ENCODE results near the gene RXRA. TPM values are rescaled to one million over a fixed set of nuclear protein-coding genes. Genes with fewer than 3 reads are reported as not detected.
A peak's percentile ranks its signal among the peaks of the same experiment; 100 is the strongest.

The RXRA gene
- total and polyA plus RNA-seq, 2 of the 13 experiments (the other 11 are each of a cell fraction or from before 2014, with no cell fraction given) = 18.9 to 29.2 TPM

DNA sequence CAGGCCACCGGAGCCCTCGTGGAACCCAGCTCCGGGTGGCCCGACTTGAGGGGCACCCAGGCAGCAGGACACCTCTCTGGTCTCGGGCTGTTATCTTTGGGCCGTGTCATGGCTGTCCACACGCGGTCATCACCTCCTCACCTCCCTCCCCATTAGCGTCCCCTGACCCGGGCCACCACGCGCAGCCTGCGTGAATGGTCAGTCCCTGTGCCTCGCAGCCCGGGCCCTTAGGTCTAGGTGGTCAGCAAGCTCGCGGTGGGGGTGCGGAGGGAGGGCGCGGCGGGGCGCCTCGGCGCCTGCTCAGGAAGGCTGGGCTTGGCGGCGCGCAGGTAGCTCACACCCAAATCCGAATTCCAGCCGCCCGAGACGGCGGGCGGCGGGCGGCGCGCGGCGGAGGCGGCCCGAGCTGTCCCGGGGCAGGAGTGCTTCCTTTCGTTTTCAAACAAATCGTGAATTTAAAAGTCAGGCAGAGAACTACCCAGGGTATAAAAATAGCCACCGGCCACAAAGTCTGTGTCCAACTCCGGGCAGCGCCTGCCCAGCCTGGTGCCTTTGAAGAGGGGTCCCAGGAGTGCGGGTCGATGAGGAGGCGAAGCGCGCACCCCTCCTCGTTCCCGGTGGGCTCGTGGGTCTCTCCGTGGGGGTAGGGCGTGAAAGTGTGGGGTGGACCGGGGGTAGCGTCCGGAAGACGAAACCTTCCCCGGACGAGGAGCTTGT is 1.0 kb upstream of the RXRA start (continued):
- TF ChIP-seq, protein P1, sequence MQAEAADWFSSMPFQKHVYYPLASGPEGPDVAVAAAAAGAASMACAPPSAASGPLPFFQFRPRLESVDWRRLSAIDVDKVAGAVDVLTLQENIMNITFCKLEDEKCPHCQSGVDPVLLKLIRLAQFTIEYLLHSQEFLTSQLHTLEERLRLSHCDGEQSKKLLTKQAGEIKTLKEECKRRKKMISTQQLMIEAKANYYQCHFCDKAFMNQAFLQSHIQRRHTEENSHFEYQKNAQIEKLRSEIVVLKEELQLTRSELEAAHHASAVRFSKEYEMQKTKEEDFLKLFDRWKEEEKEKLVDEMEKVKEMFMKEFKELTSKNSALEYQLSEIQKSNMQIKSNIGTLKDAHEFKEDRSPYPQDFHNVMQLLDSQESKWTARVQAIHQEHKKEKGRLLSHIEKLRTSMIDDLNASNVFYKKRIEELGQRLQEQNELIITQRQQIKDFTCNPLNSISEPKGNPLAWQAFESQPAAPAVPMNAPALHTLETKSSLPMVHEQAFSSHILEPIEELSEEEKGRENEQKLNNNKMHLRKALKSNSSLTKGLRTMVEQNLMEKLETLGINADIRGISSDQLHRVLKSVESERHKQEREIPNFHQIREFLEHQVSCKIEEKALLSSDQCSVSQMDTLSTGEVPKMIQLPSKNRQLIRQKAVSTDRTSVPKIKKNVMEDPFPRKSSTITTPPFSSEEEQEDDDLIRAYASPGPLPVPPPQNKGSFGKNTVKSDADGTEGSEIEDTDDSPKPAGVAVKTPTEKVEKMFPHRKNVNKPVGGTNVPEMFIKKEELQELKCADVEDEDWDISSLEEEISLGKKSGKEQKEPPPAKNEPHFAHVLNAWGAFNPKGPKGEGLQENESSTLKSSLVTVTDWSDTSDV (CRISPR knock-in tag; IDR thresholded peaks at IDR 0.05) = peak; percentile 47; the same call in 1 of the 2 replicates
- TF ChIP-seq LCORL (IDR thresholded peaks at IDR 0.05) = no peak
- TF ChIP-seq LCORL (CRISPR knock-in tag; IDR thresholded peaks at IDR 0.05) = peak; percentile 80
- TF ChIP-seq ADNP (CRISPR knock-in tag; IDR thresholded peaks at IDR 0.05) = no peak
- TF ChIP-seq, protein P2, sequence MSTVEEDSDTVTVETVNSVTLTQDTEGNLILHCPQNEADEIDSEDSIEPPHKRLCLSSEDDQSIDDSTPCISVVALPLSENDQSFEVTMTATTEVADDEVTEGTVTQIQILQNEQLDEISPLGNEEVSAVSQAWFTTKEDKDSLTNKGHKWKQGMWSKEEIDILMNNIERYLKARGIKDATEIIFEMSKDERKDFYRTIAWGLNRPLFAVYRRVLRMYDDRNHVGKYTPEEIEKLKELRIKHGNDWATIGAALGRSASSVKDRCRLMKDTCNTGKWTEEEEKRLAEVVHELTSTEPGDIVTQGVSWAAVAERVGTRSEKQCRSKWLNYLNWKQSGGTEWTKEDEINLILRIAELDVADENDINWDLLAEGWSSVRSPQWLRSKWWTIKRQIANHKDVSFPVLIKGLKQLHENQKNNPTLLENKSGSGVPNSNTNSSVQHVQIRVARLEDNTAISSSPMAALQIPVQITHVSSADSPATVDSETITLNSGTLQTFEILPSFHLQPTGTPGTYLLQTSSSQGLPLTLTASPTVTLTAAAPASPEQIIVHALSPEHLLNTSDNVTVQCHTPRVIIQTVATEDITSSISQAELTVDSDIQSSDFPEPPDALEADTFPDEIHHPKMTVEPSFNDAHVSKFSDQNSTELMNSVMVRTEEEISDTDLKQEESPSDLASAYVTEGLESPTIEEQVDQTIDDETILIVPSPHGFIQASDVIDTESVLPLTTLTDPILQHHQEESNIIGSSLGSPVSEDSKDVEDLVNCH (CRISPR knock-in tag; IDR thresholded peaks at IDR 0.05) = no peak
- no peak; the same call in 1 of the 2 replicates for TF ChIP-seq POLR2AphosphoS5 (IDR thresholded peaks at IDR 0.05; ENCODE audit: low read depth, low read length)
- peak; percentile 24; the same call in 1 of the 2 replicates for TF ChIP-seq MYC (CRISPR knock-in tag; IDR thresholded peaks at IDR 0.05; ENCODE audit: borderline replicate concordance)
- TF ChIP-seq, protein P3, sequence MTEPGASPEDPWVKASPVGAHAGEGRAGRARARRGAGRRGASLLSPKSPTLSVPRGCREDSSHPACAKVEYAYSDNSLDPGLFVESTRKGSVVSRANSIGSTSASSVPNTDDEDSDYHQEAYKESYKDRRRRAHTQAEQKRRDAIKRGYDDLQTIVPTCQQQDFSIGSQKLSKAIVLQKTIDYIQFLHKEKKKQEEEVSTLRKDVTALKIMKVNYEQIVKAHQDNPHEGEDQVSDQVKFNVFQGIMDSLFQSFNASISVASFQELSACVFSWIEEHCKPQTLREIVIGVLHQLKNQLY (CRISPR knock-in tag; IDR thresholded peaks at IDR 0.05) = peak; percentile 43; the same call in 1 of the 2 replicates
- TF ChIP-seq, protein P4, sequence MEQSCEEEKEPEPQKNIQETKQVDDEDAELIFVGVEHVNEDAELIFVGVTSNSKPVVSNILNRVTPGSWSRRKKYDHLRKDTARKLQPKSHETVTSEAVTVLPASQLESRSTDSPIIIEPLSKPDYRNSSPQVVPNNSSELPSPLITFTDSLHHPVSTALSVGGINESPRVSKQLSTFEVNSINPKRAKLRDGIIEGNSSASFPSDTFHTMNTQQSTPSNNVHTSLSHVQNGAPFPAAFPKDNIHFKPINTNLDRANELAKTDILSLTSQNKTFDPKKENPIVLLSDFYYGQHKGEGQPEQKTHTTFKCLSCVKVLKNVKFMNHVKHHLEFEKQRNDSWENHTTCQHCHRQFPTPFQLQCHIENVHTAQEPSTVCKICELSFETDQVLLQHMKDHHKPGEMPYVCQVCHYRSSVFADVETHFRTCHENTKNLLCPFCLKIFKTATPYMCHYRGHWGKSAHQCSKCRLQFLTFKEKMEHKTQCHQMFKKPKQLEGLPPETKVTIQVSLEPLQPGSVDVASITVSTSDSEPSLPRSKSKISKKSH (CRISPR knock-in tag; IDR thresholded peaks at IDR 0.05; ENCODE audit: borderline replicate concordance) = no peak
- TF ChIP-seq EHMT2 (IDR thresholded peaks at IDR 0.05; ENCODE audit: borderline replicate concordance, low read depth, low read length) = no peak
- TF ChIP-seq ZSCAN21 (CRISPR knock-in tag; IDR thresholded peaks at IDR 0.05; ENCODE audit: borderline replicate concordance) = no peak
- no peak for TF ChIP-seq ZNF660 (CRISPR knock-in tag; IDR thresholded peaks at IDR 0.05; ENCODE audit: borderline replicate concordance, low read depth)
- TF ChIP-seq THAP11 (CRISPR knock-in tag; IDR thresholded peaks at IDR 0.05) = peak; percentile 13; the same call in 1 of the 2 replicates
- 0 out of 2 replicates have a peak, but pooled peaks have one; percentile 40 for TF ChIP-seq ZSCAN29 (CRISPR knock-in tag; conservative IDR thresholded peaks at IDR 0.05)
- TF ChIP-seq, protein P5, sequence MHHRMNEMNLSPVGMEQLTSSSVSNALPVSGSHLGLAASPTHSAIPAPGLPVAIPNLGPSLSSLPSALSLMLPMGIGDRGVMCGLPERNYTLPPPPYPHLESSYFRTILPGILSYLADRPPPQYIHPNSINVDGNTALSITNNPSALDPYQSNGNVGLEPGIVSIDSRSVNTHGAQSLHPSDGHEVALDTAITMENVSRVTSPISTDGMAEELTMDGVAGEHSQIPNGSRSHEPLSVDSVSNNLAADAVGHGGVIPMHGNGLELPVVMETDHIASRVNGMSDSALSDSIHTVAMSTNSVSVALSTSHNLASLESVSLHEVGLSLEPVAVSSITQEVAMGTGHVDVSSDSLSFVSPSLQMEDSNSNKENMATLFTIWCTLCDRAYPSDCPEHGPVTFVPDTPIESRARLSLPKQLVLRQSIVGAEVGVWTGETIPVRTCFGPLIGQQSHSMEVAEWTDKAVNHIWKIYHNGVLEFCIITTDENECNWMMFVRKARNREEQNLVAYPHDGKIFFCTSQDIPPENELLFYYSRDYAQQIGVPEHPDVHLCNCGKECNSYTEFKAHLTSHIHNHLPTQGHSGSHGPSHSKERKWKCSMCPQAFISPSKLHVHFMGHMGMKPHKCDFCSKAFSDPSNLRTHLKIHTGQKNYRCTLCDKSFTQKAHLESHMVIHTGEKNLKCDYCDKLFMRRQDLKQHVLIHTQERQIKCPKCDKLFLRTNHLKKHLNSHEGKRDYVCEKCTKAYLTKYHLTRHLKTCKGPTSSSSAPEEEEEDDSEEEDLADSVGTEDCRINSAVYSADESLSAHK (CRISPR knock-in tag; IDR thresholded peaks at IDR 0.05; ENCODE audit: borderline replicate concordance) = no peak
- 0 out of 2 replicates have a peak, but pooled peaks have one; percentile 23 for TF ChIP-seq ZNF768 (CRISPR knock-in tag; IDR thresholded peaks at IDR 0.05)
- TF ChIP-seq SAFB2 (CRISPR knock-in tag; IDR thresholded peaks at IDR 0.05; ENCODE audit: borderline replicate concordance, low read depth) = peak; percentile 37; the same call in 1 of the 2 replicates
- no peak for TF ChIP-seq ZNF282 (IDR thresholded peaks at IDR 0.05; ENCODE audit: partially characterized antibody)
